ENCODE data around the gene TSPAN4.

TSPAN4 gene

DNA sequence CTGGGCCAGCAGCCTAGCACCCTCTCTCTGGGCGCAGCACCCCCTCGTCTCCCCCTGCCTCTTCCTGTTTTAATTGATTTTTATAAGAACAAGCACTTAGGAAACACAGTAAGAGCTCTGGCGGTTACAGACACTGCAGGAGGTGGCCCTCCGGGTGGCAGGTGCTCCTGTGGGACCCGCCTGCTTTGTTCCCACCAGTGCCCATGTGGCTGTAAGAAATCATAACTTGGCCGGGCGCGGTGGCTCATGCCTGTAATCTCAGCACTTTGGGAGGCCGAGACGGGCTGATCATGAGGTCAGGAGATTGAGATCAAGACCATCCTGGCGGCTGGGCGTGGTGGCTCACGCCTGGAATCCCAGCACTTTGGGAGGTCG lies 18.4 kb downstream of the TSPAN4 start:
- no peak for TF ChIP-seq POLR2A (IDR thresholded peaks at IDR 0.05; ENCODE audit: low read length)
- no peak for TF ChIP-seq GATA1 (IDR thresholded peaks at IDR 0.05; ENCODE audit: low read depth, low read length)

DNA sequence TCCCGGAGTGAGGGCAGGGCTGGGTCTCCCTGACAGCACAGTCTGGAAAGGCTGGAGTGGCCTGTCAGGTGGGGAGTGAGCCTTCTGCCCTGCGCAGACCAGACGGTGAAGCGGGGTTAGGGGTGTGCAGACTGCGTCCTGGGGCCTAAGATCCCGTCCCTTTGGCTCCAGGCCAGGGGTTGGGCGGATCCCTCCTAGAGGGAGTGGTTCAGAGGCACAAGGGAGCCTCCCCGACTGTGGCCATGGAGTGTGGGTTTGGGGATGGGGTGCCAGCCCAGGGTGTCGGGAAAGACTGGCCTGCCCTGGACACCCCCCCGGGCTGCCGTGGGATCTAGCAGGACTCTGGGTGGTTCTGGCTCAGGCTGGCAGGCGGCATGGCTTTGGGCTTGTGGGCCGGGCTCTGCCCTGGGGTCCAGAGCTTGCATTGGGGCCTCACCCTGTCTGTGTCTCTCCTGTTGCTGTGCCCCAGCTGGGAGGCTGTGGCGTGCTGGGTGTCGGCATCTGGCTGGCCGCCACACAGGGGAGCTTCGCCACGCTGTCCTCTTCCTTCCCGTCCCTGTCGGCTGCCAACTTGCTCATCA lies 19.5 kb downstream of the TSPAN4 start:
- TF ChIP-seq GATA1 (IDR thresholded peaks at IDR 0.05; ENCODE audit: low read depth, low read length) (no peak), POLR2A (IDR thresholded peaks at IDR 0.05; ENCODE audit: low read length) (peak; percentile 56)
- peak; percentile 87 to 90 for DNase-seq

More for the DNA sequence above, 18.4 kb downstream of the TSPAN4 start:
- DNase-seq = no peak

DNA sequence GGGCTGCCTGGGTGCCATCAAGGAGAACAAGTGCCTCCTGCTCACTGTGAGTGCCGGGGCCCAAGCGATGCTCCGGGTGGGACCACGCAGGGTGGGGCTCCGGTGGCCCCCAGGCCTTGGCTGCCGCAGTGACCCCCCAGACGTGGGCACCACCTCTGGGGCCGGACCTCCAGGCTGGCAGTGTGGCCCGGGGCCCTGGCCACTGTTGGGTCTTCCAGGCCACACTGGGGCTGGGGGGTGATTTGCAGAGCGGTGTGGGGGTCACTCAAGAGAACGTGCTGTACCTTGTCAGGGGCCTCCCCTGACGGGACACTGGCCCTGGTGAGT lies 20.0 kb downstream of the TSPAN4 start:
- DNase-seq = no peak
- no peak for TF ChIP-seq POLR2A (IDR thresholded peaks at IDR 0.05; ENCODE audit: low read length)
- no peak for TF ChIP-seq GATA1 (IDR thresholded peaks at IDR 0.05; ENCODE audit: low read depth, low read length)

DNA sequence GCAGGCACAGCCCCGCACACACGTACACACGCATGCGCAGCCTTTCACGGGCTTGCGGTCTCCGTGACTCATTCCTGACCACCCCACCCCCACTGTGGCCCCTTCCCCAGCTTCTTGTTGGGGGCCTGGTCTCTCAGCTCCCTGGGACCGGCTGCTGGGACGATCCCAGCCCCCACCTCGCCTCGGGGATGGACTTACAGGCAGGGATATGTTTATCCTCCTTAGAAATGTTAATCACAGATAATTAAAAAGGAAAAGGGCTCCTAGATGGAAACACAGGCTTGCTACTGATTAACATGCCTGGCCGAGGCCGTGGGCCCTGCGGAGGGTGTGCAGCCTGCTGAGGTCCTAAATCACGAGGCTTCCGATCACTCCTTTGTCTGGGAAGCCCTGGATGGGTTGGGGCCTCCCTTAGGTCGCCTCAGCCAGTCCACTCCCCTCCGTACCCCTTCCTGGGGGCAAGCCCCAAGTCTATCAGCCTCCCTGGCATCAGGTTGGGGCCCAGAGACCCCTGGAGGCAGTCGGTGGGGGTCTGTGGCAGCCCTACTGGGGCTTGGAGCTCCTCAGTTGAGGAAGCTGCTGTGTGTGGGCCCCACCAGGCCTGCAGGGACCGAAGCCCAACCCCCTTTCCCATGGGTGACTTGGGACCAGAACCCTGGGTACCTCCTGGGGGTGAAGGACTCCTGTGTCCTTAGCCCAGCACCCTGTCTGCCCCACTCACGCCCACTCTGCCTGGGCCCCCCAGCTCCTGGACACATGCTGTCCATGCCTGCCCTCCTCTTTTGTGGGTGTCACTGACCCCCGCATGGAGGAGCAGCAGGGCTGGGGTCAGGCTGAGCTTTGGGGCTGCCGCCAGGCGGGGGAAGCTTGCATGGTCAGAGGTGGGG lies 20.6 kb downstream of the TSPAN4 start:
- TF ChIP-seq POLR2A (IDR thresholded peaks at IDR 0.05; ENCODE audit: low read length) (no peak), GATA1 (IDR thresholded peaks at IDR 0.05; ENCODE audit: low read depth, low read length) (no peak)
- no peak for DNase-seq

DNA sequence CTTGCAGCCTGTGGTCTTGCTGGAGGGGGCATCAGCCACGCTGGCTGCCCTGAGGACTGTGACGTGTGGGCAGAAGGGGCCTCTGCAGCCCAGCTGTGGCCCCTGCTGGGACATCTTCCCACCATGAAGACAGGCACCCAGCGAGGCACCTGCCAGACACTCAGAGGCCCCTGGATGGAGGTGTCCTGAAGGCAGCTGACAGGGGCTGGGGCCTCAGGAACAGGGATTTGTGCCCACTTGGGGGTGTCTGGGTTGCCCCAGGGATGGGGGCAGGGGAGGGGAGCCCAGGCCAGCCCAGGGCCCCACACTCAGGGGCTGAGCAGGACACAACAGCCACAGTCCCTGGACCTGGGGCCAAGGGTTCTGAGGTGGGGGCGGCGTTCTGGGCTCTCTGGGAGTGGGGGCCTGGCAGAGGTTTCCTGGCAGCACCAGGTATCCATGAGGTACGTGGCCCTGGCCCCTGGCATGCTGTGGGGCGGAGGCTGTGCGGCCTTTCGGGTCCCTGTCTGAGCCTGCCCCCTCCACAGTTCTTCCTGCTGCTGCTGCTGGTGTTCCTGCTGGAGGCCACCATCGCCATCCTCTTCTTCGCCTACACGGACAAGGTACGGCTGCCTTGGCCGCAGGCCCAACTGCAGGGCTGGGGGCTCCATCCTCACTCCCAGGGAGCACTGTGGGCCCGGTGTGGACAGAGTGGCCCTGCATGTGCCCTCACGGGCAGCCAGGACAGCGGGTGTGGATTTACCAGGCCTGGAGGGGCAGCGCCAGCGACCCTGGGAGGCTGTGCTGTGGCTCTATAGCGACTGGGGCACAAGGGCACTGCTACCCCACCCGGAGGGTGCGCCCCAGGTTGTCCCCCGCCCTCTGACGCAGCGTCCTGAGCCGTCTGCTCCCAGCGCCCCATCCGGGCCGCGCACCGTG lies 21.5 kb downstream of the TSPAN4 start:
- no peak for DNase-seq
- TF ChIP-seq POLR2A (IDR thresholded peaks at IDR 0.05; ENCODE audit: low read length) = peak; percentile 14
- no peak for TF ChIP-seq GATA1 (IDR thresholded peaks at IDR 0.05; ENCODE audit: low read depth, low read length)

DNA sequence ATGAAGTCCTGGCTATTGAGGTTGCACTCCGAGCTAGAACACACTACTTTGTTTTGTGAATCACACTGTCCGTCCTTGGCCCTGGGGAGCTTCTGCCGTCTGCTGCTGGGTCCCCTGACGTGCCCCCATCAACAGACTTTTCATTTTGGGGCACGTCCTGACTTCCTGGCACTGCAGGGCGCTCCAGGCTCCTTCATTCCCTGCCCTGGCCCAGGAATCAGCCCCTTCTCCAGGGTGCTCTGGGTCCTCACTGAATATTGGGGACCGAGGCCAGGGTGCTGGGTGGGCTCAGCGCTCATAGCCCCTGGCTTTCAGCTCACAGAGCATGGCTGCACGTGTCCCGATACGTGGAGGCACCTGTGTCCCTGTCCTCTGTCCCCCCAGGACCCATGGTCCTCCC lies 22.2 kb downstream of the TSPAN4 start:
- no peak for DNase-seq

DNA sequence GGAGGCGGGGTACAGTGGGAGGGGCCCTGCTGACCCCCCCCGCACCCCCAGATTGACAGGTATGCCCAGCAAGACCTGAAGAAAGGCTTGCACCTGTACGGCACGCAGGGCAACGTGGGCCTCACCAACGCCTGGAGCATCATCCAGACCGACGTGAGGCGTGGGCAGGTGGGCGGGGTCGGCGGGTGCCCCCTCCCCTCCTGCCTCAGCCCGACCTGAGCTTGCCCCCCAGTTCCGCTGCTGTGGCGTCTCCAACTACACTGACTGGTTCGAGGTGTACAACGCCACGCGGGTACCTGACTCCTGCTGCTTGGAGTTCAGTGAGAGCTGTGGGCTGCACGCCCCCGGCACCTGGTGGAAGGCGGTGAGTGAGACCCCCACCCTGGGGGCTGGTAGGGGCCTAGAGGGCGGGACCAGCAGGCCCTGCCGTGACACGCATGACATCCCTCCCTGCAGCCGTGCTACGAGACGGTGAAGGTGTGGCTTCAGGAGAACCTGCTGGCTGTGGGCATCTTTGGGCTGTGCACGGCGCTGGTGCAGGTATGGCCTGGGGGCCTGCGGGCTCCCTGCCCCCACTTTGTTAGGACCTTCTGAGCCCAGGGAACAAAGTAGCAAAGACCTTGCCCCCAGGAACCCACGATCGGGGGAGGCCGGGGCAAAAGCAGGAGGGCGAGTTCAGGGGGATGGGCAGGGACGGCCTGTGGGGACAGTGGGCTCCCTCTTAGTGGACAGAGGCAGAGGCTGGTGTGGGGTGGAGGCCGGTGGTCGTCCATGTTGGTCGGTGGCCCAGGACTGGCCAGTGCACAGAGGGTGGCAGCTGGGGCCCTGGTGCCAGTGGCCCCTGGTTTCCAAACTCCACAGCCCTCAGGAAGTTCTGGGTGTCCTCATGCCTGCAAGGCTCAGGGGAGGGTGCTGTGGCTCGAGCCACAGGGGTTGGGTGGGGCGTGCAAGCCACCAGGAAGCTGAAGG lies 23.1 kb downstream of the TSPAN4 start:
- TF ChIP-seq GATA1 (IDR thresholded peaks at IDR 0.05; ENCODE audit: low read depth, low read length) (no peak), POLR2A (IDR thresholded peaks at IDR 0.05; ENCODE audit: low read length) (peak; percentile 24)
- no peak for DNase-seq

More for the DNA sequence above, 22.2 kb downstream of the TSPAN4 start:
- TF ChIP-seq GATA1 (IDR thresholded peaks at IDR 0.05; ENCODE audit: low read depth, low read length) = no peak
- no peak for TF ChIP-seq POLR2A (IDR thresholded peaks at IDR 0.05; ENCODE audit: low read length)

DNA sequence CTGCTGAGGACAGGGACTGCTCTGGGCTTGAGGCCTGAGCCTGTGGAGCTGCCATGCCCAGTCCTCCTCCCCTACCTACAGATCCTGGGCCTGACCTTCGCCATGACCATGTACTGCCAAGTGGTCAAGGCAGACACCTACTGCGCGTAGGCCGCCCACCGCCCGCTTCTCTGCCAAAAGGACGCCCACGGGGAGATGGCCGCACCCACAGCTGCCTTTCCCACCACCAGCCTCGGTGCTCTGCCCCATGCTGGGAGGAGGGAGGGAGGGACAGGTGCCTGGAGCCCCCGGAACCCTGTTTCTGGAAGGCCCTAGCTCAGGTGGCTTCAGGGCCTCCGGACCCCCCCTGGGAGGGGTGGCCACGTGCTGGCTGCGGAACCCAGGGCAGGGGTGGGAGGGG lies 23.8 kb downstream of the TSPAN4 start:
- no peak for TF ChIP-seq POLR2A (IDR thresholded peaks at IDR 0.05; ENCODE audit: low read length)
- TF ChIP-seq GATA1 (IDR thresholded peaks at IDR 0.05; ENCODE audit: low read depth, low read length) = no peak
- DNase-seq = no peak

DNA sequence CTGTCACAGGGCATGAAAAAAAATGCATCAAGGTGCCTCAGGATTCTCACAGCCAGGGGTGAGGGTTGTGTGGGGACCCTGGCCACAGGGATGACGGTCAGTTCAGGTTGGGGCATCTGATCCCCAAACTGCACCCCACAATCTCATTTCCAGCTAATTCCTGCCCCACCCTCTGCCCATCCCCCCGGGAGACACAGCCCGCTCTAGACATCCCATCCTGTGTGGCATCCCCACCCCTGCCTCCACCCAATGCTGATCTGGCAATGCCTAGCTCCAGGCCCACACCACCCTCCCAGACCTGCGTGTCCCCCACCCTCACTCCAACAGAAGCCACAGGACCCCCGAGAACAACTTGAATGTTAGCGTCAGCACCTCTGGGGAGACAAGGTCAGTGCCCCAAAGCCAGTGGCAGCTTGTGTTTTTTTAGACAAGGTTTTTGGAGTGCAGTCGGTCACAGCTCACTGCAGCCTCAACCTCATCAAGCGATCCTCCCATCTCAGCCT lies 25.3 kb downstream of the TSPAN4 start:
- TF ChIP-seq GATA1 (IDR thresholded peaks at IDR 0.05; ENCODE audit: low read depth, low read length) = no peak
- no peak for TF ChIP-seq POLR2A (IDR thresholded peaks at IDR 0.05; ENCODE audit: low read length)
- no peak for DNase-seq

DNA sequence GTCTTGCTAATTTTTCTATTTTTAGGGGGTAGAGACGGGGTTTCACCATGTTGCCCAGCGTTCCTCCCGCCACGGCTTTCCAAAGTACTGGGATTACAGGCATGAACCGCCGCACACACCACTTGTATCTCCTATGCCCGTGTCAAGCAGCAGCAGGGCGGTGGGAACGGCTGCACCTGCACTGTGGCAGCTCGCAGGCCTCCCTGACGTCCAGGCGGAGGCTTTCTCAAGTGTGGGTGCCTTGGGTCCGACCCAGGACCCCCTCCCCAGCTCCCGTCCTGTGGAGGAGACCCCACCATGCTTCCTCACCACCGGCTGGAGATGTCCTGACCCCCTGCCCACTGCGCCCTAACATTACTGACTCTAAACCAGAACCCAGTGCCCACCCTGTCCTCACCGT lies 25.7 kb downstream of the TSPAN4 start:
- TF ChIP-seq POLR2A (IDR thresholded peaks at IDR 0.05; ENCODE audit: low read length) = peak; percentile 14
- no peak for TF ChIP-seq GATA1 (IDR thresholded peaks at IDR 0.05; ENCODE audit: low read depth, low read length)
- no peak for DNase-seq

DNA sequence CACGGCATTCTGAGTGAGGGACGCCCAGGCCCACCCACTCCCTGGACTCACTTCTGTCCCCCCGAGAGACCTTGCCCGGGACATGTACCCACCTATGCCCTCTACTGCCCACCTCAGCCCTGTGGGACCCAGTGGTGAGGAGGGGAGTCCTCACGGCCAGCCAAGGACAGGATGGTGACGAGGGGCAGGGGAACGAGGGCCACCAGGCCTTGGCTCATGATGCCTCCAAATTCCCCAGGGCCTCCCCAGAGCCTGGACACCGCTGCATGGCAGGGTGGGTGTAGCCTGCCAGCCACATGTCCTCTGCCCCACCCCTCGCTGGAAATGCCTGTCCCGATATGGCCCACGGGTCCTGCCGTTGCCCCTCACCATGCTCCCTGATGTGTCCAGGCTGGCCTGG lies 26.1 kb downstream of the TSPAN4 start:
- DNase-seq = no peak

DNA sequence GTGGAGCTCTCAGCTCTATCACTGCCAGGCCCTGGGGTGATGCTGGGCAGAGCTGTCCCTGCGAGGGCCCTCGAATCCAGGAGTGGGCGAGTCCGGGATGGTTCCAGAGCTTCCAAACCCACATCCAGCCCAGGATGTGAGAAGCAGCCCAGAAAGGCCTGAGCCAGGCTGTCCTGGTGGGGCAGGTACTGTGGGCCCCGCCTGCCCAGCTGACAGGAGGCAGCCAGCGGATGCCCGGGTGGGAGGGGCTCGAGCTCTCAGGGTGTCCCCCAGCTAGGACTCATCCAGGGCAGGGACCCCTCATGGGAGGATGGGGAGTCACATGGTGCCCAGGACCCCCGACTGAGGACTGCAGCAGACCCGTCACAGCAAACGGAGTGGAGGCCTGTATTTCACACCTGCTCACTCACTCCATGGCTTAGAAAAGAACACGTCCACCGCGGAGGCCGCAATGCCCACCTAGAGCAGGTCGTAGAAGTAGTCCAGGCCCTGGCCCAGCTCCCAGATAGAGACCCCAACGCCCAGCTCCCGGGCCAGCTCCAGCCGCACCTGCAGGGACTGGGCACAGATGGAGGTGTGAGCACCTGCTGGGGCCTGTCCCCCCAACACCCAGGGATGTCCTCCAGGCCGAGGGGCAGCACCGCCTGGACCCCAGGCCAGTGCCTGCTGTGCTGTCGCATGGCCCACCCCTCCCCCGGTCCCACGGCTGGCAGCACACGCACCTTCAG lies 26.9 kb downstream of the TSPAN4 start:
- no peak for TF ChIP-seq GATA1 (IDR thresholded peaks at IDR 0.05; ENCODE audit: low read depth, low read length)
- no peak for DNase-seq

More for the DNA sequence above, 26.1 kb downstream of the TSPAN4 start:
- TF ChIP-seq POLR2A (IDR thresholded peaks at IDR 0.05; ENCODE audit: low read length) (no peak), GATA1 (IDR thresholded peaks at IDR 0.05; ENCODE audit: low read depth, low read length) (no peak)
